T-helper 22 cell (primary cell): ENCODE data around the gene HDAC5.
"Not testable (repeated sequence)": the region's sequence is repeated elsewhere in the genome, so short reads cannot be mapped to it uniquely, and the experiment has no call there.

Experiments
- DNase-seq: peaks from one replicate; pipeline ENCODE4 v3.0.0-alpha.2; 2020; ENCODE audit warnings: low read depth

HDAC5 gene

GRCh38 chr17:44110823-44111633 is 12.4 kb downstream of the HDAC5 start:
- DNase-seq: no peak

GRCh38 chr17:44110011-44110686 is 13.3 kb downstream of the HDAC5 start:
- no peak for DNase-seq

GRCh38 chr17:44109312-44109630 is 14.2 kb downstream of the HDAC5 start:
- no peak for DNase-seq

GRCh38 chr17:44108440-44109311 is 14.8 kb downstream of the HDAC5 start:
- DNase-seq: no peak

DNA sequence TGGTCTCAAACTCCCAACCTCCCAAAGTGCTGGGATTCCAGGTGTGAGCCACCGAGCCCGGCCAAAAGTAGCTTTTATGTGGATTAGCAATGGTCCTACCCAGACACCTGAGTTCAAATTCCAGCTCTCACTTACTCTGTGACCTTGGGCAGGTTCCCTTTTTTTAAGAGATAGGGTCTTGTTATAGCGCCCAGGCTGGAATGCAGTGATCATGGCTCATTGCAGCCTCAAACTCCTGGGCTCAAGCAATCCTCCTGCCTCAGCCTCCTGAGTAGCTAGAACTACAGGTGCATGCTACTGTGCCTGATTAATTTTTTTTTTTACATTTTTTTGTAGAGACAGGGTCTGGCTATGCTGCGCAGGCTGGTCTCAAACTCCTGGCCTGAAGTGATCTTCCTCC is 16.6 kb downstream of the HDAC5 start:
- DNase-seq: no peak

- no peak for DNase-seq
Observed at GRCh38 chr17:44105941-44106340, 17.5 kb downstream of the HDAC5 start.

GRCh38 chr17:44105483-44105882 is 18.0 kb downstream of the HDAC5 start:
- no peak for DNase-seq

- no peak for DNase-seq
Observed at GRCh38 chr17:44102849-44103622, 20.4 kb downstream of the HDAC5 start.

DNA sequence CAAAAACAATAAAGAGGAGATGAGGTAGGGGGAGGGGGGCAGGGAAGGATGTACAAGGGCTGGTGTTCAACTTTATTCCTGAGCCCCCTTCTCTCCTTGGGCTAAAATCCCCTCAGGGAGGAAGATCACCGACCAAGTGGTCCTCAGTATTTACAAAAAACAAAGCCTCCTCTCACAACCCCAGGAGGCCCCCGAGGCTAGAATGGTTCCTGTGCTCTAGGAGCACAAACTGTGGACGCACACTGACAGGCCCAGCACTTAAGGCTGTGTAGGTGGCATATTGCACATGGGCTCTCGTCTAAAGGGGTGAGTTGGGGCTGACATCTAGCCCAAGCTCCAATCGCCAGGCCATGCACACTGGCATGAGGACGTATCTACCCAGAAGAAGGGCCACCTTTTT is 21.6 kb downstream of the HDAC5 start:
- DNase-seq: not testable (repeated sequence)

DNA sequence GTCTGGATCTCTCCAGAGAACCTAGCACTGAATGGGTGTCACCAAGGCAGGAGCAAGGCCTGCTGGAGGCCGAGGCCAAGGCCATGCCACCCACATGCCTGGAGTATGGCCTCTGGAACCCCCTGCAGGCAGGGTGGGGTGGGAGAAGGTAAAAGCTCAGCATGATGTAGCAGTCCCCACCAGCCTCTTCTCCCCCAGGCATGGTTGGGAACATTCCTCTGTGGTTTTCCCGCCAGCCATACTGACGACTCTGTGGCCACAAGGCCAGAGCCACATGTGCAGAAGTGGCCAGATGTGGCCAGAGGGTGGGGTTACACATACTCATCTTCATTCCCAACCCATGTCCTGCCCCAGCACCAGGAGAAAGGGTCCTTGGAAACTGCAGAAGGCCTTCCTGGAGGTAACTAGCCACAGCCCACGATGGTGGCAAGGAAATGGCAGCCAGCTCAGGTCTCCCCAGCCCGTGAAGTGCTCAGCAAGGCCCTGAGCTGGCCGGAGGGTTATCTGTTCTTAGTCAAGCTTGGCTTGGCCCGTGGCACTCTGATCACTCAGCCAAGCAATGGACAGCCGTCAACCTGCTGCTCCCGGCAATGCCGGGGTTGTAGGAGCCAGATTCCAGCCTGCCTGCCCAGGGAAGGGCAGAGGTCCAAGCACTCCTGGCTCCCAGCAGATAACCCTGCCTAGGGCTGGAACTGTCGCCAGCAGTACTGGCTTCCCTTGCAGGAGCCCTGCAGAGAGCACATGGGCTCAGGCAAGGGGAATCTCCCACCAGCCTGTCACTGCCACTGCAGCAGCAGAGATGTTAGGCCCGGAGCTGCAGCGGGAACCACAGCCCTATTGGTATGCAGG is 26.1 kb downstream of the HDAC5 start:
- no peak for DNase-seq

GRCh38 chr17:44095647-44096496 is 27.6 kb downstream of the HDAC5 start:
- DNase-seq: no peak

- no peak for DNase-seq
Observed at GRCh38 chr17:44095388-44095646, 28.1 kb downstream of the HDAC5 start.

- DNase-seq: no peak
Observed at GRCh38 chr17:44094701-44095387, 28.6 kb downstream of the HDAC5 start.

GRCh38 chr17:44093231-44093900 is 30.1 kb downstream of the HDAC5 start:
- DNase-seq: no peak

GRCh38 chr17:44092051-44092450 is 31.4 kb downstream of the HDAC5 start:
- DNase-seq: no peak

- DNase-seq: no peak
Observed at GRCh38 chr17:44091200-44091997, 32.0 kb downstream of the HDAC5 start.

GRCh38 chr17:44088254-44088653 is 35.2 kb downstream of the HDAC5 start:
- DNase-seq: no peak

GRCh38 chr17:44087319-44087718 is 36.1 kb downstream of the HDAC5 start:
- no peak for DNase-seq
